ENCODE measurements around the gene OR52A5.
"Not testable (repeated sequence)": the region's sequence is repeated elsewhere in the genome, so short reads cannot be mapped to it uniquely, and the experiment has no call there.

GRCh38 chr11:5161045-5161444, 22.9 kb upstream of the OR52A5 start:
- TF ChIP-seq CTCF (IDR thresholded peaks at IDR 0.05; ENCODE audit: low read length); EZH2 (optimal IDR thresholded peaks at IDR 0.05; ENCODE audit: low read depth, low read length); EZH2phosphoT487 (IDR thresholded peaks at IDR 0.05; ENCODE audit: low read length): not testable (repeated sequence)

Data from MM.1S (cell line).